ENCODE results near the gene CSMD2. TPM values are rescaled to one million over a fixed set of nuclear protein-coding genes. Genes with fewer than 3 reads are reported as not detected.

The CSMD2 gene
- total and polyA plus RNA-seq, 2 of the 4 experiments (the other 2 are of a cell fraction): under 0.01 to 0.36 TPM

DNA sequence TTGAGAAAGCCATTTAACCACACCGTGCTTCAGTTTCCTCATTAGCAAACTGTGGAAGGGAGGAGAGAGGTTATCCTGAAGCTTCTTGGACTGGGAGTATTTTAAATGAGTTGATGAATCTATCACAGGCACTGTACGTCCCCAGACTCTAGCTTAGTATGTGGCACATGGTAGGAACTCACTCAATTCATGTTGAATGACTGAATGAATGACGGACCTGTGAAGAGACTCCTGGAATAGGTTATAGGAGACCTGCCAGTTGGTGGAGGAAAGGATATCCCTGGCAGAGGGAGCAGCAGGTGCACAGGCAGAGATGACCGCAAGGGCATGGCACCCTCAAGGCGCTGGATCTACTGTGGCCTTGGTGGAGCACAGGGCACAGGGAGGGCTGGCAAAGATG is 182.6 kb downstream of the CSMD2 start:
- Histone ChIP-seq H3K23ac (ENCODE audit: low read depth, low read length) (no peak overlapping the region), H3K9ac (ENCODE audit: low read depth, low read length) (no peak overlapping the region), H2AK5ac (ENCODE audit: low read depth, low read length) (no peak overlapping the region), H3K27me3 (ENCODE audit: control insufficient read depth, insufficient read depth, low read length) (no peaks in the 10 kb centered on the region), H3K18ac (ENCODE audit: low read depth, low read length) (no peak overlapping the region), H4K91ac (ENCODE audit: insufficient read depth, low read depth, low read length) (no peak overlapping the region), H3K56ac (ENCODE audit: extremely low read depth, insufficient read depth, low read length) (no peak overlapping the region), H2AFZ (replicated peaks; ENCODE audit: low read length, poor library complexity) (no peak overlapping the region), H2AK9ac (replicated peaks; ENCODE audit: low read depth, low read length, poor library complexity) (no peak overlapping the region), H2BK15ac (ENCODE audit: low read depth, low read length) (no peak overlapping the region), H3K4me3 (ENCODE audit: insufficient read depth, low read depth, low read length) (no peak overlapping the region), H3K27ac (ENCODE audit: insufficient read depth, low read length) (no peak overlapping the region), H2BK5ac (ENCODE audit: low read depth, low read length, poor library complexity, severe bottlenecking) (no peak overlapping the region), H3K4me1 (ENCODE audit: control insufficient read depth, insufficient read depth, low read length) (no peaks in the 10 kb centered on the region), H2BK20ac (ENCODE audit: low read depth, low read length) (no peak overlapping the region), H3K79me1 (ENCODE audit: low read depth in 1 of 2, low read length in 2 of 2) (no peaks in the 10 kb centered on the region), H3K36me3 (ENCODE audit: control insufficient read depth, insufficient read depth, low read length) (no peaks in the 10 kb centered on the region), H3K4me2 (ENCODE audit: low read depth, low read length) (no peak overlapping the region), H4K5ac (ENCODE audit: low read depth, low read length) (no peak overlapping the region), H3K14ac (replicated peaks; ENCODE audit: low read depth, low read length) (no peak overlapping the region), H2BK120ac (ENCODE audit: low read depth, low read length) (no peak overlapping the region), H3K9me1 (ENCODE audit: insufficient read depth, low read length) (no peaks in the 10 kb centered on the region), H4K20me1 (ENCODE audit: insufficient read depth, low read length) (no peaks in the 10 kb centered on the region), H3K9me3 (ENCODE audit: control insufficient read depth, insufficient read depth, low read length) (peaks cover 32% of the 10 kb centered on the region), H3K4ac (ENCODE audit: low read depth, low read length) (no peak overlapping the region), H4K8ac (ENCODE audit: low read depth in 2 of 2, low read length in 2 of 2) (no peak overlapping the region)
- 62% methylated on average over 2 of the region's 5 CpGs; no CpG with 5 or more reads in 1 of the 2 experiments for WGBS, 2 experiments (ENCODE audit: extremely low coverage in 2 of 2, insufficient read length in 1 of 2)
- DNase-seq (no peak), ATAC-seq (ENCODE audit: low read depth) (no peak)
- ChIA-PET CTCF (no interaction called here), POLR2A (ENCODE audit: unreplicated experiment) (no interaction called here)
- TF ChIP-seq FOS (IDR thresholded peaks at IDR 0.05; ENCODE audit: low read depth, low read length): no peak
- TF ChIP-seq, protein P1, sequence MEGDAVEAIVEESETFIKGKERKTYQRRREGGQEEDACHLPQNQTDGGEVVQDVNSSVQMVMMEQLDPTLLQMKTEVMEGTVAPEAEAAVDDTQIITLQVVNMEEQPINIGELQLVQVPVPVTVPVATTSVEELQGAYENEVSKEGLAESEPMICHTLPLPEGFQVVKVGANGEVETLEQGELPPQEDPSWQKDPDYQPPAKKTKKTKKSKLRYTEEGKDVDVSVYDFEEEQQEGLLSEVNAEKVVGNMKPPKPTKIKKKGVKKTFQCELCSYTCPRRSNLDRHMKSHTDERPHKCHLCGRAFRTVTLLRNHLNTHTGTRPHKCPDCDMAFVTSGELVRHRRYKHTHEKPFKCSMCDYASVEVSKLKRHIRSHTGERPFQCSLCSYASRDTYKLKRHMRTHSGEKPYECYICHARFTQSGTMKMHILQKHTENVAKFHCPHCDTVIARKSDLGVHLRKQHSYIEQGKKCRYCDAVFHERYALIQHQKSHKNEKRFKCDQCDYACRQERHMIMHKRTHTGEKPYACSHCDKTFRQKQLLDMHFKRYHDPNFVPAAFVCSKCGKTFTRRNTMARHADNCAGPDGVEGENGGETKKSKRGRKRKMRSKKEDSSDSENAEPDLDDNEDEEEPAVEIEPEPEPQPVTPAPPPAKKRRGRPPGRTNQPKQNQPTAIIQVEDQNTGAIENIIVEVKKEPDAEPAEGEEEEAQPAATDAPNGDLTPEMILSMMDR (conservative IDR thresholded peaks at IDR 0.05; ENCODE audit: low read depth, low read length): no peak
- in situ Hi-C loops (cut with MboI; ENCODE audit: low sequenced_read_pairs) (no loop called here), intact Hi-C loops (cut with micrococcal nuclease) (no loop called here), dilution Hi-C loops (cut with HindIII; ENCODE audit: low sequenced_read_pairs, unreplicated experiment) (no loop called here)
- BruUV-seq (replicated peaks): no TSS peak
